HepG2 (cell line): ENCODE measurements around the gene SRSF12. TPM values are rescaled to one million over a fixed set of nuclear protein-coding genes. Genes with fewer than 3 reads are reported as not detected.
A peak's percentile ranks its signal among the peaks of the same experiment; 100 is the strongest.

ENCODE experiments used
- BCL3 ChIP-seq: sonication (generic); formaldehyde crosslinking; IDR thresholded peaks from 2 replicates; pipeline ENCODE4 v1.5.1; 2020; ENCODE audit warnings: mild to moderate bottlenecking, missing genetic modification reagents, moderate library complexity
- FLYWCH1 ChIP-seq: sonication (generic); formaldehyde crosslinking; IDR thresholded peaks from 2 replicates; pipeline ENCODE4 v1.8.1; 2023; ENCODE audit warnings: mild to moderate bottlenecking, missing genetic modification reagents
- KLF12 ChIP-seq: sonication (generic); formaldehyde crosslinking; IDR thresholded peaks from 2 replicates; pipeline ENCODE4 v1.4.0; 2020; ENCODE audit warnings: missing genetic modification reagents, borderline replicate concordance
- MLX ChIP-seq: IDR thresholded peaks from 2 replicates; pipeline ENCODE4 v1.6.1; 2016
- MXD3 ChIP-seq: IDR thresholded peaks from 2 replicates; pipeline ENCODE4 v1.6.1; 2016; ENCODE audit warnings: mild to moderate bottlenecking, missing biosample characterization, missing genetic modification reagents
- MYC ChIP-seq: sonication (generic); formaldehyde crosslinking; IDR thresholded peaks from 2 replicates; pipeline ENCODE4 v1.9.0; 2021; ENCODE audit warnings: missing genetic modification reagents, borderline replicate concordance
- NBN ChIP-seq: fragments of 450-650 bp; conservative IDR thresholded peaks from 2 replicates; pipeline ENCODE4 v1.6.1; 2017
- NR0B2 ChIP-seq: sonication (generic); formaldehyde crosslinking; IDR thresholded peaks from 2 replicates; pipeline ENCODE4 v1.4.0; 2020; ENCODE audit warnings: mild to moderate bottlenecking, missing genetic modification reagents
- PLSCR1 ChIP-seq: sonication (generic); formaldehyde crosslinking; IDR thresholded peaks from 2 replicates; pipeline ENCODE4 v1.5.0; 2020; ENCODE audit warnings: missing genetic modification reagents, mild to moderate bottlenecking, borderline replicate concordance
- SIX4 ChIP-seq: sonication (generic); formaldehyde crosslinking; IDR thresholded peaks from 2 replicates; pipeline ENCODE4 v1.4.0; 2020; ENCODE audit warnings: missing genetic modification reagents
- SPEN ChIP-seq: sonication (generic); formaldehyde crosslinking; IDR thresholded peaks from 2 replicates; pipeline ENCODE4 v1.5.1; 2020; ENCODE audit warnings: low read depth, mild to moderate bottlenecking, missing genetic modification reagents
- SRSF1 ChIP-seq: fragments of 200-400 bp; formaldehyde crosslinking; optimal IDR thresholded peaks from 2 replicates; pipeline ENCODE3; 2017; ENCODE audit warnings: mild to moderate bottlenecking, low read depth, low read length, moderate library complexity
- TFDP2 ChIP-seq: sonication (generic); formaldehyde crosslinking; IDR thresholded peaks from 2 replicates; pipeline ENCODE4 v1.4.0; 2020; ENCODE audit warnings: missing genetic modification reagents
- U2AF1 ChIP-seq: fragments of 200-400 bp; formaldehyde crosslinking; optimal IDR thresholded peaks from 2 replicates; pipeline ENCODE3; 2017; ENCODE audit warnings: mild to moderate bottlenecking, low read depth, low read length
- ZBTB46 ChIP-seq: sonication (generic); formaldehyde crosslinking; IDR thresholded peaks from 2 replicates; pipeline ENCODE4 v1.4.0; 2020; ENCODE audit warnings: mild to moderate bottlenecking, missing genetic modification reagents, borderline replicate concordance
- ZMYM3 ChIP-seq: sonication (generic); formaldehyde crosslinking; IDR thresholded peaks from 2 replicates; pipeline ENCODE4 v1.5.1; 2020; ENCODE audit warnings: mild to moderate bottlenecking, missing genetic modification reagents
- ZNF121 ChIP-seq: sonication (generic); formaldehyde crosslinking; IDR thresholded peaks from 2 replicates; pipeline ENCODE4 v1.5.0; 2020; ENCODE audit warnings: mild to moderate bottlenecking, missing genetic modification reagents
- ZNF17 ChIP-seq: sonication (generic); formaldehyde crosslinking; IDR thresholded peaks from 2 replicates; pipeline ENCODE4 v1.5.0; 2020; ENCODE audit warnings: mild to moderate bottlenecking, missing genetic modification reagents
- ZNF468 ChIP-seq: sonication (generic); formaldehyde crosslinking; IDR thresholded peaks from 2 replicates; pipeline ENCODE4 v1.8.0; 2022; ENCODE audit warnings: mild to moderate bottlenecking, moderate library complexity, missing genetic modification reagents
- ZNF510 ChIP-seq: sonication (generic); formaldehyde crosslinking; IDR thresholded peaks from 2 replicates; pipeline ENCODE4 v1.4.0; 2020; ENCODE audit warnings: low read depth, mild to moderate bottlenecking, missing genetic modification reagents
- ZNF749 ChIP-seq: sonication (generic); formaldehyde crosslinking; IDR thresholded peaks from 2 replicates; pipeline ENCODE4 v1.8.0; 2022; ENCODE audit warnings: mild to moderate bottlenecking, missing genetic modification reagents, moderate library complexity, borderline replicate concordance
- ZNF792 ChIP-seq: IDR thresholded peaks from 2 replicates; pipeline ENCODE4 v1.6.1; 2016
- polyA plus RNA-seq, 8 experiments: library from polyadenylated mRNA; depleted of rRNA in 3 of 8; stranded (reverse) in 7 of 8; unstranded in 1 of 8; fragments of >200 nt; fragmentation: Illumina TruSeq in 4 of 8; extraction: Trizol in 4 of 8; gene quantifications; 2 replicates each; pipeline versions ENCODE4 v1.2.1 to v1.2.3, GENCODE V29; 2011 to 2016; ENCODE audit warnings: low read depth in 4 of 8, missing spikeins in 1 of 8, mixed read lengths in 1 of 8; ENCODE audit not compliant: insufficient read depth in 1 of 8
- total RNA-seq, 5 experiments: library from RNA; depleted of rRNA; stranded (reverse); fragments of >200 nt; fragmentation: Illumina TruSeq; extraction: Trizol; gene quantifications; 2 replicates each; pipeline ENCODE4 v1.2.3, GENCODE V29; 2016; ENCODE audit warnings: low read depth in 1 of 5

The SRSF12 gene
- total and polyA plus RNA-seq, 2 of the 13 experiments (the other 11 are each of a cell fraction or from before 2014, with no cell fraction given), result 1.7 to 1.9 TPM

GRCh38 chr6:89145956-89146717 is 28.3 kb upstream of the SRSF12 start, which contains the start of gene PM20D2 (continued):
- TF ChIP-seq ZBTB46 (CRISPR knock-in tag) (no peak), KLF12 (peak; percentile 86), FLYWCH1 (CRISPR knock-in tag) (peak; percentile 82; the same call in 1 of the 2 replicates), ZNF121 (CRISPR knock-in tag) (0 out of 2 replicates have a peak, but pooled peaks have one; percentile 31), MXD3 (CRISPR knock-in tag) (peak; percentile 92), ZNF17 (CRISPR knock-in tag) (0 out of 2 replicates have a peak, but pooled peaks have one; percentile 60), ZMYM3 (CRISPR knock-in tag) (no peak), ZNF792 (CRISPR knock-in tag) (no peak), MLX (CRISPR knock-in tag) (peak; percentile 11; the same call in 1 of the 2 replicates), SRSF1 (peak; percentile 11), NR0B2 (CRISPR knock-in tag) (peak; percentile 11; the same call in 1 of the 2 replicates), PLSCR1 (no peak), NBN (no peak), TFDP2 (peak; percentile 79), ZNF749 (CRISPR knock-in tag) (peak; percentile 98), ZNF510 (CRISPR knock-in tag) (peak; percentile 69; the same call in 1 of the 2 replicates), SPEN (CRISPR knock-in tag) (peak; percentile 82), BCL3 (CRISPR knock-in tag) (peak; percentile 93; the same call in 1 of the 2 replicates), ZNF468 (peak; percentile 98), SIX4 (CRISPR knock-in tag) (peak; percentile 41; the same call in 1 of the 2 replicates), MYC (CRISPR knock-in tag) (peak; percentile 95), U2AF1 (no peak)
